Muscle of leg (tissue), 11 donors: Measurements from ENCODE around the gene SYNM. TPM values are rescaled to one million over a fixed set of nuclear protein-coding genes. Genes with fewer than 3 reads are reported as not detected.

ENCODE experiments used
- DNase-seq: peaks from one replicate; pipeline ENCODE4 v3.0.0; 2013
- H3K27ac ChIP-seq: one replicate; pipeline ENCODE4 v1.5.1; 2013; ENCODE audit warnings: mild to moderate bottlenecking, low read length, control low read depth
- H3K27me3 ChIP-seq: one replicate; pipeline ENCODE4 v1.6.1; 2013; ENCODE audit warnings: low read length; ENCODE audit not compliant: control insufficient read depth, insufficient read depth
- H3K36me3 ChIP-seq: one replicate; pipeline ENCODE4 v1.6.1; 2013; ENCODE audit warnings: low read length; ENCODE audit not compliant: control insufficient read depth, insufficient read depth
- H3K4me1 ChIP-seq: one replicate; pipeline ENCODE4 v1.6.1; 2013; ENCODE audit warnings: low read length; ENCODE audit not compliant: control insufficient read depth, insufficient read depth
- H3K4me3 ChIP-seq: one replicate; pipeline ENCODE4 v1.5.1; 2013; ENCODE audit warnings: low read length, control low read depth
- H3K9me3 ChIP-seq: replicated peaks from 2 replicates; pipeline ENCODE4 v1.6.1; 2013; ENCODE audit warnings: low read depth, low read length; ENCODE audit not compliant: control insufficient read depth
- WGBS: methylation state at CpG from one replicate; pipeline ENCODE4 v1.1.5; 2013; ENCODE audit warnings: missing lambda C conversion rate; ENCODE audit not compliant: insufficient coverage; 5-methylcytosine and 5-hydroxymethylcytosine counted together
- polyA plus RNA-seq, 8 donors: library from polyadenylated mRNA; unstranded; fragments of 120-200 nt; gene quantifications; one replicate each; pipeline versions ENCODE4 v1.2.1 to v1.2.3, GENCODE V29; 2013; ENCODE audit warnings: inconsistent platforms in 1 of 8, low replicate concordance in 1 of 8; ENCODE audit not compliant: insufficient read length in 8 of 8, insufficient read depth in 1 of 8
- total RNA-seq: library from RNA; stranded (reverse); fragments of 120-200 nt; gene quantifications from one replicate; pipeline ENCODE4 v1.2.4, GENCODE V29; 2013

The SYNM gene
- total and polyA plus RNA-seq, 9 donors = 29.4 to 66.6 (median 46.5) TPM

- WGBS = no CpG with 5 or more reads among the region's 2 CpGs
- H3K27me3 ChIP-seq = no peaks in the 10 kb centered on the region
- H3K9me3 ChIP-seq = no peaks in the 10 kb centered on the region
- H3K27ac ChIP-seq = no peak overlapping the region
- H3K4me3 ChIP-seq = no peak overlapping the region
- peaks cover 26% of the 10 kb centered on the region for H3K36me3 ChIP-seq
- DNase-seq = no peak
- peaks cover 2% of the 10 kb centered on the region for H3K4me1 ChIP-seq
These were observed 49.4 kb downstream of the SYNM start for GRCh38 chr15:99154271-99154670.

GRCh38 chr15:99155961-99156443, 51.1 kb downstream of the SYNM start:
- H3K27ac ChIP-seq = no peak overlapping the region
- peaks cover 27% of the 10 kb centered on the region for H3K36me3 ChIP-seq
- no peak for DNase-seq
- no peaks in the 10 kb centered on the region for H3K9me3 ChIP-seq
- no peaks in the 10 kb centered on the region for H3K4me1 ChIP-seq
- H3K4me3 ChIP-seq = no peak overlapping the region
- 66% methylated on average over 7 of the region's 9 CpGs for WGBS
- no peaks in the 10 kb centered on the region for H3K27me3 ChIP-seq

- H3K4me1 ChIP-seq = no peaks in the 10 kb centered on the region
- H3K27me3 ChIP-seq = no peaks in the 10 kb centered on the region
- WGBS = no CpG with 5 or more reads among the region's 3 CpGs
- no peak overlapping the region for H3K27ac ChIP-seq
- peaks cover 24% of the 10 kb centered on the region for H3K36me3 ChIP-seq
- no peak overlapping the region for H3K4me3 ChIP-seq
- no peaks in the 10 kb centered on the region for H3K9me3 ChIP-seq
- no peak for DNase-seq
These were observed 52.6 kb downstream of the SYNM start for GRCh38 chr15:99157456-99157855.

- H3K36me3 ChIP-seq = peaks cover 29% of the 10 kb centered on the region
- 97% methylated on average over 5 of the region's 6 CpGs for WGBS
These were observed 53.9 kb downstream of the SYNM start for GRCh38 chr15:99158626-99159412.

GRCh38 chr15:99163271-99164062, 58.6 kb downstream of the SYNM start:
- no peaks in the 10 kb centered on the region for H3K27me3 ChIP-seq
- H3K4me1 ChIP-seq = peaks cover 23% of the 10 kb centered on the region
- 100% methylated on average over 1 of the region's 4 CpGs for WGBS
- H3K27ac ChIP-seq = no peak overlapping the region
- peaks cover 33% of the 10 kb centered on the region for H3K36me3 ChIP-seq
- no peak overlapping the region for H3K4me3 ChIP-seq
- no peaks in the 10 kb centered on the region for H3K9me3 ChIP-seq
- no peak for DNase-seq

More at GRCh38 chr15:99158626-99159412, 53.9 kb downstream of the SYNM start:
- no peak for DNase-seq
- no peaks in the 10 kb centered on the region for H3K4me1 ChIP-seq
- no peaks in the 10 kb centered on the region for H3K27me3 ChIP-seq
- H3K4me3 ChIP-seq = no peak overlapping the region
- no peak overlapping the region for H3K27ac ChIP-seq
- H3K9me3 ChIP-seq = no peaks in the 10 kb centered on the region

- peaks cover 29% of the 10 kb centered on the region for H3K4me1 ChIP-seq
- no peak overlapping the region for H3K4me3 ChIP-seq
- H3K9me3 ChIP-seq = no peaks in the 10 kb centered on the region
- H3K36me3 ChIP-seq = peaks cover 34% of the 10 kb centered on the region
- no peak overlapping the region for H3K27ac ChIP-seq
- DNase-seq = no peak
- H3K27me3 ChIP-seq = no peaks in the 10 kb centered on the region
- no CpG with 5 or more reads among the region's 3 CpGs for WGBS
These were observed 59.2 kb downstream of the SYNM start for GRCh38 chr15:99164119-99164518.

GRCh38 chr15:99165020-99165790, 60.3 kb downstream of the SYNM start:
- Histone ChIP-seq H3K4me3 (no peak overlapping the region), H3K27me3 (no peaks in the 10 kb centered on the region), H3K36me3 (peaks cover 31% of the 10 kb centered on the region), H3K4me1 (peaks cover 40% of the 10 kb centered on the region), H3K9me3 (no peaks in the 10 kb centered on the region), H3K27ac (no peak overlapping the region)
- no CpG with 5 or more reads among the region's 3 CpGs for WGBS
- DNase-seq = no peak

GRCh38 chr15:99165956-99166689, 61.2 kb downstream of the SYNM start:
- Histone ChIP-seq H3K4me1 (peaks cover 47% of the 10 kb centered on the region), H3K27ac (peak overlapping the region; percentile 31), H3K27me3 (no peaks in the 10 kb centered on the region), H3K9me3 (no peaks in the 10 kb centered on the region), H3K36me3 (peaks cover 35% of the 10 kb centered on the region), H3K4me3 (no peak overlapping the region)
- no peak for DNase-seq
- WGBS = 87% methylated on average over 20 of the region's 23 CpGs

- no peaks in the 10 kb centered on the region for H3K27me3 ChIP-seq
- H3K9me3 ChIP-seq = no peaks in the 10 kb centered on the region
- 37% methylated on average over 3 of the region's 5 CpGs for WGBS
- H3K4me1 ChIP-seq = peaks cover 47% of the 10 kb centered on the region
- H3K27ac ChIP-seq = peak overlapping the region; percentile 77
- no peak overlapping the region for H3K4me3 ChIP-seq
- H3K36me3 ChIP-seq = peaks cover 36% of the 10 kb centered on the region
- peak; percentile 57 for DNase-seq
These were observed 62.3 kb downstream of the SYNM start for GRCh38 chr15:99167201-99167600.
